PC-3 (cell line): Measurements from ENCODE around the gene ZCCHC14. TPM values are rescaled to one million over a fixed set of nuclear protein-coding genes. Genes with fewer than 3 reads are reported as not detected.
"Not testable (repeated sequence)": the region's sequence is repeated elsewhere in the genome, so short reads cannot be mapped to it uniquely, and the experiment has no call there.

ENCODE experiments used
- ATAC-seq: fragments of 200-7000 bp; cut with Tn5 transposase; 2 replicates; pipeline ENCODE4 v1.9.1; 2020; ENCODE audit warnings: mild to moderate bottlenecking, moderate library complexity
- BruUV-seq: library from RNA; stranded (reverse); fragments of 400-500 nt; replicated peaks from 2 replicates; lab custom pipeline; 2021; lab: Mats Ljungman, UMichigan
- CTCF ChIA-PET: fragments of 300-600 bp; sonication (Branson Sonifier 250); formaldehyde crosslinking; loops from one replicate; lab custom pipeline; 2022; ENCODE audit warnings: antibody characterized with exemption; lab: Charles Lee
- POLR2A ChIA-PET: fragments of 300-600 bp; sonication (Branson Sonifier 250); formaldehyde crosslinking; loops from one replicate; lab custom pipeline; 2022; ENCODE audit warnings: antibody characterized with exemption; ENCODE audit not compliant: unreplicated experiment; lab: Charles Lee
- DNase-seq: peaks from one replicate; pipeline ENCODE4 v3.0.0-alpha.2; 2015
- H2AFZ ChIP-seq: fragments of 300-600 bp; sonication (generic); 2 replicates; pipeline ENCODE4 v1.6.0; 2016; ENCODE audit warnings: antibody characterized with exemption, low read length
- H3F3A ChIP-seq: fragments of 300-600 bp; sonication (generic); one replicate; pipeline ENCODE4 v1.6.0; 2017; ENCODE audit warnings: antibody characterized with exemption, low read length, control low read depth, mild to moderate bottlenecking; ENCODE audit not compliant: unreplicated experiment
- H3K27ac ChIP-seq: fragments of 300-600 bp; sonication (generic); 2 replicates; pipeline ENCODE4 v1.5.1; 2016; ENCODE audit warnings: mild to moderate bottlenecking, low read length
- H3K27me3 ChIP-seq: fragments of 300-600 bp; sonication (generic); 2 replicates; pipeline ENCODE4 v1.6.1; 2016; ENCODE audit warnings: low read length, mixed read lengths
- H3K36me3 ChIP-seq: fragments of 300-600 bp; sonication (generic); 2 replicates; pipeline ENCODE4 v1.6.1; 2016; ENCODE audit warnings: low read depth, mixed run types, low read length, mixed read lengths
- H3K4me1 ChIP-seq: fragments of 300-600 bp; sonication (generic); 2 replicates; pipeline ENCODE4 v1.5.1; 2016; ENCODE audit warnings: low read length; ENCODE audit not compliant: insufficient read depth
- H3K4me2 ChIP-seq: fragments of 300-600 bp; sonication (generic); 2 replicates; pipeline ENCODE4 v1.6.0; 2016; ENCODE audit warnings: low read length
- H3K4me3 ChIP-seq: fragments of 300-600 bp; sonication (generic); 2 replicates; pipeline ENCODE4 v1.5.1; 2016; ENCODE audit warnings: mild to moderate bottlenecking, low read length, mixed read lengths
- H3K79me2 ChIP-seq: fragments of 300-600 bp; sonication (generic); 2 replicates; pipeline ENCODE4 v1.6.1; 2017; ENCODE audit warnings: low read length, mixed read lengths
- H3K9ac ChIP-seq: fragments of 300-600 bp; sonication (generic); 2 replicates; pipeline ENCODE4 v1.6.0; 2016; ENCODE audit warnings: mild to moderate bottlenecking, low read length
- H3K9me2 ChIP-seq: fragments of 300-600 bp; sonication (generic); replicated peaks from 2 replicates; pipeline ENCODE4 v1.6.1; 2016; ENCODE audit warnings: mixed run types, low read length, mixed read lengths
- H3K9me3 ChIP-seq: fragments of 300-600 bp; sonication (generic); 2 replicates; pipeline ENCODE4 v1.6.1; 2016; ENCODE audit warnings: low read length, mixed read lengths
- H4K20me1 ChIP-seq: fragments of 300-600 bp; sonication (generic); 2 replicates; pipeline ENCODE4 v1.6.1; 2016; ENCODE audit warnings: low read length, mixed read lengths
- EZH2 ChIP-seq: fragments of 300-600 bp; sonication (generic); IDR thresholded peaks from one replicate; pipeline ENCODE4 v1.6.1; 2017; ENCODE audit warnings: antibody characterized with exemption, mild to moderate bottlenecking, low read length; ENCODE audit not compliant: unreplicated experiment
- EZH2phosphoT487 ChIP-seq: fragments of 300-600 bp; sonication (generic); IDR thresholded peaks from 2 replicates; pipeline ENCODE4 v1.6.1; 2018; ENCODE audit warnings: mild to moderate bottlenecking, antibody characterized with exemption, low read length, borderline replicate concordance
- intact Hi-C: fragments of 100-400 bp; cut with micrococcal nuclease; formaldehyde crosslinking; loops from 2 replicates; pipeline ENCODE4 v1.9.0; 2023
- total RNA-seq: library from RNA; depleted of rRNA; stranded (reverse); fragments of >200 nt; gene quantifications from 2 replicates; pipeline ENCODE4 v1.2.3, GENCODE V29; 2014
- TF ChIP-seq, protein P1 (sequence below): fragments of 300-600 bp; sonication (generic); conservative IDR thresholded peaks from 2 replicates; pipeline ENCODE4 v1.5.1; 2017; ENCODE audit warnings: antibody characterized with exemption, low read depth, mild to moderate bottlenecking, low read length

ZCCHC14 gene
- total RNA-seq, 1 experiment from 2014 or later: 5.3 TPM

DNA sequence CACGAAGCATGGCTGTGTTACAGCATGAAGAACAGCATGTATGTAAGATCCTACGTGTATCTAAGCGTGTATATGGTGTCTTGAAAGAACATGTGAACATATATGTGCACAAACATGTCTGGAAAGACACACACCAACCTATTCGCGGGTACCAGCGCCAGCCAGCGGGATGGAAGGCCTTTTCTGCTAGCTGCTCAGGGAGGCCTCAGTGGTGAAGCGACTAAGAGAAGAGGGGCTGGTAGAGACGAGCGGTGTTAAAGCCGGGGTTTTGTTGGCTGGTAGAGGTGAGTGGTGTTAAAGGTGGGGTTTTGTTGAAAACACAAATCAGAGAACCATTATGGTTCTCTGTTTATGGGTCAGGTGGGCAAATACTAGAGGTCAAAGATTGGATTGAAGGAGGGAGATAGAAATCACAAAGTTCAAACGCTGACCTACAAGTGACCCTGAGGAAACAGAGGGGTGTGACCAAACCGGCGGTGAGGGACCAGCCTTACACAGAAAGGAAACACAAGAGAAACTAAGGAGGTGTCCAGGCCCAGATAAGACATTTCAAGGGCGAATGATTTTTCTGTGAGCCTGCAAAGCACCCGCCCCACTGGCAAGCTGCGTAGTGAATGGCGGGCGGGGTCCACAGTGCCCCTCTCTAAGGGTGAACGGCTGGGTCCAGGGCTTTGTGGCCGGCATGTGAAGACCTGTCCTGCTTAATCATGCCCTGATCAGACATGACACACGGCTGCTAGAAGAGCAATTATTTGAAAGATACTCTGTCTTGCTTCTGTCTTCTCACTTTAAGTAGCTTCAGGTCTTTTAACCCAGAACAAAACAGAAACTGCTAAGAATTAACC, 8.1 kb downstream of the ZCCHC14 start:
- ATAC-seq (no peak), DNase-seq (no peak)
- Histone ChIP-seq H3K9ac (no peak overlapping the region), H4K20me1 (peaks cover 13% of the 10 kb centered on the region; the same call in 1 of the 2 replicates), H3K9me3 (no peaks in the 10 kb centered on the region), H2AFZ (no peak overlapping the region), H3K27me3 (no peaks in the 10 kb centered on the region), H3K4me1 (peaks cover 18% of the 10 kb centered on the region), H3K27ac (no peak overlapping the region), H3K36me3 (no peaks in the 10 kb centered on the region), H3K9me2 (no peaks in the 10 kb centered on the region), H3K4me3 (no peak overlapping the region), H3F3A (no peaks in the 10 kb centered on the region), H3K4me2 (peak overlapping the region; percentile 33), H3K79me2 (peaks cover 81% of the 10 kb centered on the region)
- TF ChIP-seq EZH2phosphoT487: no peak
- TF ChIP-seq, protein P1, sequence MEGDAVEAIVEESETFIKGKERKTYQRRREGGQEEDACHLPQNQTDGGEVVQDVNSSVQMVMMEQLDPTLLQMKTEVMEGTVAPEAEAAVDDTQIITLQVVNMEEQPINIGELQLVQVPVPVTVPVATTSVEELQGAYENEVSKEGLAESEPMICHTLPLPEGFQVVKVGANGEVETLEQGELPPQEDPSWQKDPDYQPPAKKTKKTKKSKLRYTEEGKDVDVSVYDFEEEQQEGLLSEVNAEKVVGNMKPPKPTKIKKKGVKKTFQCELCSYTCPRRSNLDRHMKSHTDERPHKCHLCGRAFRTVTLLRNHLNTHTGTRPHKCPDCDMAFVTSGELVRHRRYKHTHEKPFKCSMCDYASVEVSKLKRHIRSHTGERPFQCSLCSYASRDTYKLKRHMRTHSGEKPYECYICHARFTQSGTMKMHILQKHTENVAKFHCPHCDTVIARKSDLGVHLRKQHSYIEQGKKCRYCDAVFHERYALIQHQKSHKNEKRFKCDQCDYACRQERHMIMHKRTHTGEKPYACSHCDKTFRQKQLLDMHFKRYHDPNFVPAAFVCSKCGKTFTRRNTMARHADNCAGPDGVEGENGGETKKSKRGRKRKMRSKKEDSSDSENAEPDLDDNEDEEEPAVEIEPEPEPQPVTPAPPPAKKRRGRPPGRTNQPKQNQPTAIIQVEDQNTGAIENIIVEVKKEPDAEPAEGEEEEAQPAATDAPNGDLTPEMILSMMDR: no peak
- BruUV-seq: no TSS peak
- intact Hi-C loops: no loop called here
- ChIA-PET CTCF (no interaction called here), POLR2A (no interaction called here)

DNA sequence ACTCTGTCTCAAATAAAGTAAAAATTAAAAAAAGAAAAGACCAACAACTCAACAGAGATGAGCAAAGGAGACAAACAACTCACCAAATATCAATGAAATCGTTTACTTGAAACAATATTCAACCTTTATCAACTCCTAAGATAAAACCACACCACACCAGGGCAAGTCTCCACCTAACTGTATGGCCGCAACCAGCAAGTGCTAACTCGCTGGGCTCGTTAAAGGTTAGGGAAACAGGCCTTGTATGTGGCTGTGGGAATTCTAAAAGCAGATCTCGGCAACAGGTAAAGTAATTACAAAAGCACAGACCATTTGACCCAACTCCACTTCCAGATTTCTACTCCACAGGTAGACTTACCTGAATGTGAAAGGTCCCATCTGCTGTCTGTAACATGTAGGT, 9.3 kb downstream of the ZCCHC14 start:
- intact Hi-C loops: no loop called here
- H3K4me3 ChIP-seq: no peak overlapping the region
- H3K4me1 ChIP-seq: peaks cover 18% of the 10 kb centered on the region
- DNase-seq: no peak
- no TSS peak for BruUV-seq
- no peaks in the 10 kb centered on the region for H3F3A ChIP-seq
- POLR2A ChIA-PET: no interaction called here
- H3K4me2 ChIP-seq: no peak overlapping the region
- ATAC-seq: no peak
- H3K9me3 ChIP-seq: no peaks in the 10 kb centered on the region
- no peak for TF ChIP-seq EZH2
- no peak for TF ChIP-seq EZH2phosphoT487
- TF ChIP-seq, protein P1: no peak
- H3K36me3 ChIP-seq: no peaks in the 10 kb centered on the region
- no peak overlapping the region for H3K9ac ChIP-seq
- peaks cover 8% of the 10 kb centered on the region; the same call in 1 of the 2 replicates for H4K20me1 ChIP-seq
- CTCF ChIA-PET: no interaction called here
- H3K79me2 ChIP-seq: peaks cover 77% of the 10 kb centered on the region
- no peak overlapping the region for H3K27ac ChIP-seq
- H2AFZ ChIP-seq: no peak overlapping the region
- H3K27me3 ChIP-seq: no peaks in the 10 kb centered on the region
- H3K9me2 ChIP-seq: no peaks in the 10 kb centered on the region

DNA sequence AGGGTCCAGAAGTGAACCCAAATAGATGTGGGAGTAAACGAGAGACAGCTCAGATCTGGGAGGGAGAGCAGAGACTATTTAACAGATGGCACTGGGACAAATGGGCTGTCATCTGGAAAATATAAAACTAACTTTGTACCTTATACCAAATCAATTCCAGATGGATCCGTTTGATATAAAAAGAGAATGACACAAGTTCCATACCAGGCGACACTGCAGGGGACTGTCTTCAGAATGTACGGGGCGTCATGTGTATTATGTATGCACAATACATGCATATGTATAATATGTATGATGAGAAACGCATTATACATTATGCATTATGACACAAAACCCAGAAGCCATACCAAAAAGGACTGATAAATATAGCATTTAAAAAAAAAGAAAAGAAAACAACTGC, 10.2 kb downstream of the ZCCHC14 start:
- CTCF ChIA-PET, H3K4me3 ChIP-seq, H3F3A ChIP-seq, H3K4me2 ChIP-seq, H3K9me3 ChIP-seq, H2AFZ ChIP-seq, intact Hi-C loops, H3K27me3 ChIP-seq, POLR2A ChIA-PET, H4K20me1 ChIP-seq, BruUV-seq, H3K27ac ChIP-seq, ATAC-seq, H3K9ac ChIP-seq, DNase-seq, H3K9me2 ChIP-seq, H3K36me3 ChIP-seq: not testable (repeated sequence)
- Histone ChIP-seq H3K79me2 (peaks cover 71% of the 10 kb centered on the region), H3K4me1 (peaks cover 18% of the 10 kb centered on the region)
